HG02981 (cell line): ENCODE measurements around the gene IDE.
"Not testable (repeated sequence)": the region's sequence is repeated elsewhere in the genome, so short reads cannot be mapped to it uniquely, and the experiment has no call there.

Experiments used
- ATAC-seq: cut with Tn5 transposase; IDR thresholded peaks from one replicate; pipeline ENCODE4 v1.9.1; 2021; ENCODE audit warnings: mild to moderate bottlenecking, moderate library complexity; ENCODE audit not compliant: unreplicated experiment

Gene IDE

GRCh38 chr10:92573798-92574547 lies at the start of gene IDE:
TSS of gene IDE (minus strand) at chr10:92574093. CDS start at chr10:92574019, 74 bp downstream.
- ATAC-seq: peak; percentile 67

- no peak for ATAC-seq
These were observed 45.5 kb upstream of the IDE start for GRCh38 chr10:92619368-92619767.

- ATAC-seq: no peak
These were observed 41.6 kb upstream of the IDE start for GRCh38 chr10:92615515-92615914.

GRCh38 chr10:92604841-92605240 lies 30.9 kb upstream of the IDE start:
- no peak for ATAC-seq

- ATAC-seq: no peak
These were observed 24.4 kb upstream of the IDE start for GRCh38 chr10:92598321-92598720.

GRCh38 chr10:92595505-92595904 lies 21.6 kb upstream of the IDE start:
- ATAC-seq: no peak

- ATAC-seq: no peak
These were observed 20.0 kb upstream of the IDE start for GRCh38 chr10:92593619-92594588.

GRCh38 chr10:92592761-92593618 lies 19.1 kb upstream of the IDE start, which contains the start of gene KIF11:
TSS of gene KIF11 (plus strand) at chr10:92593130. CDS start at chr10:92593376, 246 bp downstream.
- peak; percentile 79 for ATAC-seq

GRCh38 chr10:92591550-92592022 lies 17.7 kb upstream of the IDE start:
- ATAC-seq: peak; percentile 73

GRCh38 chr10:92590623-92591549 lies 17.0 kb upstream of the IDE start:
- no peak for ATAC-seq

GRCh38 chr10:92582347-92582746 lies 8.5 kb upstream of the IDE start:
- not testable (repeated sequence) for ATAC-seq

GRCh38 chr10:92575961-92576360 lies 2.1 kb upstream of the IDE start:
- ATAC-seq: no peak

- peak; percentile 26 for ATAC-seq
These were observed 812 bp upstream of the IDE start for GRCh38 chr10:92574548-92575261.

GRCh38 chr10:92573091-92573797 lies 649 bp downstream of the IDE start:
- peak; percentile 36 for ATAC-seq

GRCh38 chr10:92572362-92573090 lies 1.4 kb downstream of the IDE start:
- no peak for ATAC-seq

- no peak for ATAC-seq
These were observed 2.2 kb downstream of the IDE start for GRCh38 chr10:92571649-92572048.

- ATAC-seq: not testable (repeated sequence)
These were observed 4.2 kb downstream of the IDE start for GRCh38 chr10:92569663-92570062.

GRCh38 chr10:92569071-92569470 lies 4.8 kb downstream of the IDE start:
- ATAC-seq: no peak
